GM21576 (cell line): ENCODE results near the gene FOXL1.
"Not testable (repeated sequence)": the region's sequence is repeated elsewhere in the genome, so short reads cannot be mapped to it uniquely, and the experiment has no call there.

Source experiments
- ATAC-seq: cut with Tn5 transposase; IDR thresholded peaks from one replicate; pipeline ENCODE4 v1.9.1; 2021; ENCODE audit warnings: mild to moderate bottlenecking, moderate library complexity; ENCODE audit not compliant: unreplicated experiment

FOXL1 gene

GRCh38 chr16:86579268-86580062 is 1.1 kb downstream of the FOXL1 start:
- no peak for ATAC-seq

DNA sequence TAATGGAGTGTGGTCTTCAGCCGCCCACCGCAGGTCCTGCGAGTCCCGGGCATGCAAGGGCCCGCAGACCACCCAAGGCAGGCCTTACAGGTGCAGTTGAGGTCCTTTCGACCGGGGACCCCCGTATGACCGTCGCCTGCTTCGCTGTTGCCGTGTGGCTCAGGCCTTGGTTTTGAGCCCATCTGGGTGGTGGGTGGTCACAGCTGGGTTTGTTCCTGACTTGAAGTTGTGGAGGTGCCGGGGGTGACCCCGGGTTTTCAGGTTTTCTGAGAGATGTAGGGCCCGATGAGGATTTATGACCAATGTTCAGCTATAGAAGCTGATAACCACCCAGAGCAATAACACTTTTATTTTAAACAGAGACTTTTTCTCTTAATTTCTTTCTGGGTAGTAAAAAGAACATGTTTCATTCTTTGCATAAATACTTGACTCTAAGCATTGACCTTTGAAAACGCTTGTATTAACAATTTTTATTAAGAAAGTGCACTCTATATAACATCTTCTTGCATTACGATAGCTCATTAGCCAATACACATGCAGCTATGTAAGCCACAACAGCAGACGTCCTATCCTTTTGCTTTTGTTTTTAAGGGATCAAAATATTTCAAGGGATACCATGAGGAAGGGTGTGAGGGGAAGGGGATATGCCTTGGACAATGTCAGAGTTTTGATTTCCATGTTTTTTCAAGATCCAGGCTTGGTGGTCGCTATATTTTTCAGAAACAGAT is 1.9 kb downstream of the FOXL1 start:
- ATAC-seq, result no peak

DNA sequence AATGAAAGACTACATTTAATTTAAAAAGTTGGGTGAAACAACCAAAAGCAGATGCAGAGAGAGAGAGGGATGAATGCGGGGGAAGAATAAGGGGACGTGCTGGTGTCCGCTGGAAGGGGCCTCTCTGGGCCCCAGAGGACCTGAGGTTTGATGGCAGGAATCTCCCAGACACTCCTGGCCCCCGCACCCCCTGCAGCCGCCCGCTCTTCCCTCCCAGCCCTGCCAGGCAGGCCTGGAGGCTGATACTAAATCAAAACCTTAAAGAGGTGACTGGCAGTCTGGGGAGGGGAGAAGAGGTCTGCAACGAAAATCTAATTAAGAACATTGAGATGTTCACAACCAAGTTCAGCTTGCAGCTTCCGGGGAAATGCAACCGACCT is 2.4 kb downstream of the FOXL1 start:
- ATAC-seq, result no peak

DNA sequence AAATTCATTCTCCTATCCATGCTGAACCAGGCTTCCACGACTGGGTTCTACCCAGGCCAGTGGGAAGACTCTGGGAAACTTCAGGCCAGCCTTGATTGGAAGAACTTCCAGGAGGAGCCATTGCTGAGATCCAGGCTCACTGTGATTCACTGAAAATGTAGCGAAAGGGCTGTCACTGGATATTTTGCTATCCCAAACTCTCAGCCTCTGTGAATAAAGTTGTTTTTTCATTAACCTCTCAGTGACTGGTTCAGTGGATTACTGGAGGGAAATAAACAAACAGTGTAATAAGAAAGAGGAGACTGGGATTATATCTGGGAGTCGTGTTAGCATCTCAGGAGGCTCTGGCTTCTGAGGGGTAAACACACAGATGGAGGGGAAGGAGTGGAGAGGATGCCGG is 3.1 kb downstream of the FOXL1 start:
- ATAC-seq, result no peak

- ATAC-seq, result no peak
Observed at GRCh38 chr16:86584071-86584685, 5.8 kb downstream of the FOXL1 start.

DNA sequence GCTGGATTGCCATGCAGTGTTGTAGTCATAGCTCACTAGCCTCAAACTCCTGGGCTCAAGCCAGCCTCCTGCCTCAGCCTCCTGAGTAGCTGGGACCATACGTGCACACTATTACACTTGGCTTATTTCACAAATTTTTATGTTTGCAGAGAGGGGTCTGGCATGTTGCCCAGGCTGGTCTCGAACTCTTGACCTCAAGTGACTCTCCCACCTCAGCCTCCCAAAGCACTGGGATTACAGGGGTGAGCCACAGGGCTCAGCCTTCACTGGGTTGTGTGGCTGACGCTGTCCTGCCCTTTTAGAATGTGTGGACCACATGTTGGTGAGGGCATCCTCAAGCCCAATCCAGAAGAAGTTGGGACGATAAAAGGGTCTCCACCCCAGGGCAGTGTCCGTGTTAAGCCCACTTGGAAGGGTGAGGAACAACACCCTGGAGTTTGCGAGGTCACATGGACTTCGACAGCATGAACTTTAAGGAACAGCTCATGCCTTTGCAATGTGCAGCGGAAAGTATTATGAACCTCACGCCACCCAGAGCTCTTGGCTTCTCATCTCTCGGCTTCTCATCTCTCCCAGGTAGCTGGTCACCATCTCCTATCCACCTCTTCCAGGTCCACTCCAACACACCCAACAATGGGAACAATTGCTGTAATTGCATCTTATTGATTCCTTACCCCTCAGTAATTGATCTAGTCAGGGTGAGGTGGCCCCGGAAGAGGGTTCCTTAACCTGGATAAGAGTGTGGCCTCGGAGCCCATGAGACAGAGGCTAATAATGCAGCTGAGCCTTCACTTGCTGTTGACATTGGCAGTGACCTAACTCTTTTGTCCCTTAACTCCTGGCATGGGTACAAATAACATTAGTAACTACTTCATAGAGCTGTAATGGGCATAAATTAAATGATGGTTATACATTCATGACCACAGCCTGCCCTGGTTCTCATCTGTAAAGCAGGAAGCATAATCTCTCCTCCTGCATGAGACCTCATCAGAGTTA is 6.7 kb downstream of the FOXL1 start:
- no peak for ATAC-seq

DNA sequence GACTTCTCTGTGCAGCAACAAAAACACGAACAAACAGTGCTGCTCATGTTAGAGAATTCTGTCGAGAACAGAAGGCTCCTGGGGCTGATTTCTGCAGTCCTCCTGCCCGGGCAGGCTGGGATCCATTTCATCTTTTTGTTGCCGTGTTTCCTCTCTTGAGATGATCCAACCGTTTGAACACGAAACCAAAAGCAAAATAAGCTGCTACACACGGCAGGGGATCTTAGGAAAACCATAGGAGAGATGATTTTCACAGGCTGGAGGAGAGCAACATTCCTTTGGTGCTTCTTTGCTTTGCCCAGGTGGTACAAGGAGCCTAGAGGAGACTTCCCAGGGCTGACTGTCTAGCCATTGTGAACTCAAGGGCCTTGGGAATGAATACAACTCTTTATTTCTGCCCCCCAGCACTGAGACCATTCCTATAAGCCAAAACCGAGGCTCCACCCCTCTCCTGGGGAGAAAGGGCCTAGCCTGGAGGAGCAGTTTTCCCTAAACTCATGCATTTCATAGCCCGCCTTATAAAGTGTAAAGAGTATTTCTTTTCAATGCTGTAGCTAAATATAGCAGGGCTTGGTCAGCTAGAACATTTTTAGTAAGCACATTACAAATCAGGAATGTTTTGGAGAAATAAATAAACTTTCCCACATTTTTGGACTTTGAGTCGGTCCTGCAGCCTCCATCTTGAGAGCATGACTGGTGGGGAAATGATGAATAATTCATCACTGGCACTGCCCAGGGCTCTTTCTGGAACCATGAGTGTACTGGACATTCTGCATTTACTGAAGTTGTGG is 7.7 kb downstream of the FOXL1 start:
- no peak for ATAC-seq

GRCh38 chr16:86587487-86587886 is 9.1 kb downstream of the FOXL1 start:
- no peak for ATAC-seq

DNA sequence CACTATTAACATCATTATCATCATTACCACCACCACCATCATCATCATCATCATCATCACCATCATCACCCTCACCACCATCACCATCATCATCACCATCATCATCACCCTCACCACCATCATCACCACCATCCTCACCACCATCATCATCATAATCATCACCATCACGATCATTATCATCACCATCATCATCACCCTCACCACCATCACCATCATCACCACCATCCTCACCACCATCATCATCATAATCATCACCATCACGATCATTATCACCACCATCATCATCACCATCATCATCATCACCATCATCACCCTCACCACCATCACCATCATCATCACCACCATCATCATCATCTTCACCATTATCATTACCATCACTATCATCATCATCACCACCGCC is 9.6 kb downstream of the FOXL1 start:
- ATAC-seq, result not testable (repeated sequence)

- no peak for ATAC-seq
Observed at GRCh38 chr16:86590501-86591144, 12.3 kb downstream of the FOXL1 start.

- ATAC-seq, result no peak
Observed at GRCh38 chr16:86591270-86591669, 12.9 kb downstream of the FOXL1 start.

- no peak for ATAC-seq
Observed at GRCh38 chr16:86593913-86594620, 15.7 kb downstream of the FOXL1 start.

DNA sequence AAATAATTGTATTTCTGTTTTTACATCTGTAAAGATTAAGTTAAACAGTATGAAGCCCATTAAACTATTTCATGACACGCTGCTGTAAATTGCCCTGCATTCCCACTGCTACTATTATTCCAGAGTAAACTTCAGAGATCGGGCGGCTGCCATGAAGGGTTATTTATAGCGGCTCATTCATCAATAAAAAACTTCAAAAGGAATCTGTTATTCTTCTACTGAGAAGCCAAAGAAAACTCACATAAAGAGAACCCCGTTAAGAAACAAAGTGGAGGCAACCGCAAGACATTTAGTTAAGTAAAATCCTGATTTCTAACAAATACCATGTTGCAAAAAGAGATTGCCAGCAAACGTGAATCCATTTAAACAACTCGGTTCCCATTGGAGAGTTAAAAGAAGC is 16.4 kb downstream of the FOXL1 start:
- no peak for ATAC-seq

DNA sequence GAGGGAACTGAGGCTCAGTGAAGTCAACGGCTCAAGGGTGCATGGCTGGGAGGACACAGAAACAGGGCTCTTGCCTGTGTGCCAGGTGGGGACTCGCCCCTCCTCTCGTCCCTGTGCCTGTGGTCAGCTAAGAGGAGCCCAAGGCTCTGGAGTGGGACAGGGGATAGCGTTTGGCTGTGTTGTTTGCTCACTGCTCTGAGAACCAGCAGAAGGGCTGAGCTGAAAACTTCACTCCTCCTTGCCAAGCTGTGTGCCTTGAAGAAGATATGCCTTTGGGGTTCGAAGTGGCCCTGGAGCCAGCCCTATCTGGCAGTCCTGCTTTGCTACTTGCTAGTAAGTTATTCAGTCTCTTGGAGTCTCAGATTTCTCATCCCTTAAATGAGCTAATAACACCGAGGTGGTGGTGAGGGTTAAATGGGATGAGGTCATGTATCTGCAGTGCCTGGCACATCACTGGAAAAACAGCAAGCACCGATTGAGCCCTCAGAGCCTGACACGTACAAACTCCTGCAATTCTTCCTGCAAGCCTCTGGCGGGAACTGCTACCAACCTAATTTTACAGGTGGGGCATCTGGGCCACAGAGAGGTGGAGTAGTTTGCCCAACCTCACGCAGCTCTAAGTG is 17.7 kb downstream of the FOXL1 start:
- ATAC-seq, result no peak

GRCh38 chr16:86597126-86597879 is 19.0 kb downstream of the FOXL1 start:
- ATAC-seq, result no peak

DNA sequence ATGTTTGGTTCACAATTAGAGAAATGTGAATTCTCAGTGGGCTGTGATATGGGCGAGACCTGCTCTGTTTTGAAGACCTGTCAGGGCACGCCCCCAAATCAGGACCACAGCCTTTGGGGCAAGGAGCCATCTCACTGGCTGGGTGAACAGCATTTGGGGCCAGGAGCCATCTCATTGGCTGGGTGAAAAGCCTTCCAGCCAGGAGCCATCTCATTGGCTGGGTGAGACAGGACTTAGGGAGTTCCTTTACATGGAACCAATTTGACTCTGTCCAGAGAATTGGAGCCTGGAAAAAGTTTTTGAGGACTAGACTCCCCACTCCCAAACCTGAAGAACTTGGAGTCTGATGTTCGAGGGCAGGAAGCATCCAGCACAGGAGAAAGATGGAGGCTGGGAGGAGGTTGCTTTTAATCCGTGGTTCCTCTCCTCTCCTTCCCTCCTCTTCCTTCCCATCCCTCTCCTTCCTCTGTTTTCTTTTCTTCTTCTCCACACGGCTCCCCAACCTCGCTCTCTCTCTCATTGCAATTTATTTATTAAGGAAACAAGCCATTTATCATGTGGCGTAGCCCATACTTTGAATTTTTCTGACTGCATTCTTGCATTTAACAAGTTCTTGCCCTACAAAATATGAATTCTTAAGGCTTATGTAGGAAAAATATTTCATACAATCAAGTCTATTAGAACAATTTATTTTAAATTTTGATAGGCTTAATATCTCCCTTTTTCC is 19.7 kb downstream of the FOXL1 start:
- no peak for ATAC-seq
